DND-41 (cell line): ENCODE measurements around the gene MAD2L1BP.

ENCODE experiments used
- CTCF ChIP-seq: IDR thresholded peaks from 2 replicates; pipeline ENCODE4 v1.5.1; 2012; ENCODE audit warnings: borderline replicate concordance, low read length, moderate library complexity, mild to moderate bottlenecking; ENCODE audit not compliant: poor library complexity, severe bottlenecking; ENCODE audit errors: extremely low read depth
- EZH2 ChIP-seq: IDR thresholded peaks from 3 replicates; pipeline ENCODE4 v1.6.1; 2012; ENCODE audit warnings: borderline replicate concordance, low read depth, mild to moderate bottlenecking, moderate library complexity, low read length, inconsistent platforms; ENCODE audit not compliant: severe bottlenecking

GRCh38 chr6:43665376-43665775 lies 29.7 kb downstream of the MAD2L1BP start:
- TF ChIP-seq CTCF (no peak), EZH2 (no peak)
